ENCODE data around the gene PCYOX1L.
"Not testable (repeated sequence)": the region's sequence is repeated elsewhere in the genome, so short reads cannot be mapped to it uniquely, and the experiment has no call there.

PCYOX1L gene

DNA sequence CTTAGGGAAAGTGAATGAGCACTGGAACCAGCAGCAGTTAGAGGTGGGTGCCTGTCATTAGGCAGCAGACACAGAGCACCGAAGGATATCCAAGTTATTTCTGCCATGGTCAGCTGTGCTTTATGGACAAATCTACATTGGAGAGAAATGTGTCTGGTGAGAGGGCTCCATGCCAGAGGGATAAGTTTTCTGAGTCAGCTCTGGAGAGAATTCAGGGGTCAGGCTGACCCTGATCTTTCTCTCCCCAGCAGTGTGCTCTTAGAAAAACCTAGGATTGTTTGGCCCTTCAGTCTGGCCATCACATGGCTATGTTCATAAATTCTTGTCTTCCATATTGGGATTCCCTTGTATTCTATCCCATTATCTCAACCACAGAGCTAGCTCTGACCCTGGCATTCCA, 30.1 kb downstream of the PCYOX1L start:
- DNase-seq = no peak

DNA sequence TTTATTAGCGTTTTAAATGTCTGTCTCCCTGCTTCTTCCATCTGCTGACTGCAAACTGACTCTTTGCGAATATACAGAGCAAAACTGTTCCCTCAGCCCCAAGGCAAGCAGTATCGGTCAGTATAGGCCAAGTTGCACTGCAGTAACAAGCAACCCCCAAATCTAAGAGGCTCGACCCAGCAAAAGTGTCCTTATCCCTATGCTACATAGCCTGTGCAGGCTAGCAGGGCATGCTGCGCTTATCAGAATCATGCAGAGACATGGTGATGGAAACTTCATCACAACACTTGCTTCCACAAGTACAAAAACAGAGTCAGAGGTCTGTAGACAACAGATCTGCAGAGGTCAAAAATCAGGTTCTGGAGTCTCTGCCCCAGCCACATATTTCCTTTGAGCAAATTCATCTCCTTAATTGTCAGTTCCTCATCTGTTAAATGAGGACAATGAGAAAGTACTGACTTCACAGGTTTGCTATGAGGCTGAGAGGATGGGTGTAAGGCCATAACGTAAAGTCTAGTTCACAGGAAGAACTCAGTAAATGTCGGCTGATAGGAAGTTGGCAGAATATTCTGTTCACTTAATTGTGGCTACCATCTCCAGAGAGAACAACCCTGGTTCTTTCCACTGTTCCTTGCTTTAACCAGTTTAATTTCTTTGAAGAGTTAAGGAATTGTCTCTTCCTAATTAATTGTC, 30.8 kb downstream of the PCYOX1L start:
- no peak for DNase-seq

DNA sequence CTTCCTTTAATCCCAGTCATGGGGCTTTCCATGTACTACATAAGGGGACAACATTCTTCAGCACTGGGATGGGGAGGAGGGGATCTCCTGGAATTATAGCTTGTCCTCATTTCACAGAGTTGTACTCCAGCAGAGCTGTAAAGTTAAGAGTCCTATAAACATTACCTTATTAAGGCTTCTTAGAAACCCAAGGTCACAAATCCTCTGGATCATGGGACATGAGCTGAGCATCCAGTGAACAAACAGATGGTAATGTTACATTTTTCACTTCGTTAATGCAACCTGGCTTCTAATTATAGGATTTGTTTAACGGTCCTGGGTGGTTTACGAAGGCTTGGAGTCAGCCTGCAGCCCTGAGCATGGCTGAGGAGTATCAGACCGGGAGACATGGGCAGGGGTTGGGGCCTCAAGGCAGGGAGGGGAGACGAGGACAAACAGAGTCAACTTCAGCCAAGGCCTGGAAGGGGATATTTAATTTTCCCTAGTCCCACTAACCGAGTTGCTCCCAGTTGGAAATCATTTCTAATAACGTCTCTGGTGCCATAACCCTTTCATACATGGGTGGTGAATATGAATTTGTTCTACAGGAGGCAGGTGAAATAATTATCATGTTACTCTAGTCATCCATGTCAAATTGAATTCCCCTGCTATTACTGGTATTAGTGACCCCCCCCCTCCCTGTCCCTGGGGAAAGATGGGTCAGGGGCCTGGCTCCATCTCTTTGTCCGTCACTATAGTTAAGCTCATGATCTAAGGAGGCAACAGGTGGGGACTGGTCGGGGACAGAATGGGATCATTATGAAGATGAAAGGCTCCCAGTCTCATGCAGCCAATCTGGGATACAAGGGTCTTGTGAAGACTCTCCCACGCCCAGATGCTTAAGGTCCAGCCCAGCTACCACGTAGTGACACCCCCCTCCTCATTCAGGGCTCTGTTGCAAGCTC, 32.0 kb downstream of the PCYOX1L start:
- no peak for DNase-seq

DNA sequence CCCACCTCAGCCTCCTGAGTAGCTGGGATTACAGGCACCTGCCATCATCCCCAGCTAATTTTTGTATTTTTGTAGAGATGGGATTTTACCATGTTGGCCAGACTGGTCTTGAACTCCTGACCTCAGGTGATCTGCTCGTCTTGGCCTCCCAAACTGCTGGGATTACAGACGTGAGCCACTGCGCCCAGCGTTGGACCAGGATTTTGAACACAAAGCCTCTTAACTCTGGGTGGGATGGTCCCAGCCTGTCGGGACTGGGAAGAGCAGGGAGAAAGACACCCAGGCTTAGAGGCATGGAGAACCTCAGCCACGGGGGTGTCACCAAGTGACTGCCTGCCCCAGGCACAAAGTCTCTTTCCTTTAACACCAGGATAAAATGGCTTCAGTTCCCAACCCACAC, 33.2 kb downstream of the PCYOX1L start:
- not testable (repeated sequence) for DNase-seq

DNA sequence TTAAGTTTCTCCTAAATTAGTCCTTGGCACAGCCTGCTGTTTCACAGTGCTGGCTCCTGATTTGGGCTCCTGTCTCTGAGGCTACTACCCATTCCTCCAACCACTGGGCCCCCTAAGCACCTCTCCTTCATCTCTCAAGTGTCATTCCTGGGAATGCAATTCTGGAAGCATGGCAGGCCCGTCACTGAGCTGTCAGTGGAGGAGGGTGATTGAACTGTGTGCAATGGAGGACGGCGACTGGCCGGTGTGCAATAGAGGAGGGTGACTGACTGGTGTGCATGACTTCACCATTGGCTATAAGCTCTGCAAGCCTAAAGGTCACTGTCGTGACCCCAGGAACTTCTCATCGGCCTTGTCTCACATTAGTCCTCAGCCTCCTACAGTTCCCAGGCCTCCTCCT, 33.7 kb downstream of the PCYOX1L start:
- no peak for DNase-seq

DNA sequence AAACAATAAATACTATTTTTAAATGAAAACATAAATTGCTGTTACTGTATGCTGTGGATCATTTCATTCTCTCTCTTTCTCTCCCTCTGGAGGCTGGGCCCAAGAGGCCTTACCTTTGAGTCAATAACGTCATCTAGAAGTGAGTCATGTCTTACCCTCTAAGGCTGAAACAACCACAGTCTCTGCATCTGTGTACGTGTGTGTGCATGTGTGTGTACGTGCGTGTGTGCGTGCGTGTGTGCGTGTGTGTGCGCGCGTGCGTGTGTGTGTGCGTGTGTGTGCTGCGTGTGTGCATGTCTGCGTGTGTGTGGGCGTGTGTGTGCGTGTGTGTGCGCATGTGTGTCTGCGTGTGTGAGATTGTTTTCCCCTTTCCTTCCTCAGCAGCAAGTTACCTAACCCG, 34.9 kb downstream of the PCYOX1L start:
- DNase-seq = no peak

DNA sequence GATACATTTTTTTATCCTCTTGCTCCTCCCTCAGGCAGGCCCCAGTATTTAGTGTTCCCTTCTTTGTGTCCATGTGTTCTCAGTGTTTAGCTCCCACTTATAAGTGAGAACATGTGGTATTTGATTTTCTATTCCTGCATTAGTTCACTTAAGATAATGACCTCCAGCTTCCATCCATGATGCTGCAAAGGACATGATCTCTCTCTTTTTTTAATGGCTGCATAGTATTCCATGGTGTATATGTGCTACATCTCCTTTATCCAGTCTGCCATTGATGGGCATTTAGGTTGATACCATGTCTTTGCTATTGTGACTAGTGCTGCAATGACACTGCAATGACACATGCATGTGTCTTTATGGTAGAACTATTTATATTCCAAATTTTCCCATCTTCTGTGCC, 37.1 kb downstream of the PCYOX1L start:
- not testable (repeated sequence) for DNase-seq

DNA sequence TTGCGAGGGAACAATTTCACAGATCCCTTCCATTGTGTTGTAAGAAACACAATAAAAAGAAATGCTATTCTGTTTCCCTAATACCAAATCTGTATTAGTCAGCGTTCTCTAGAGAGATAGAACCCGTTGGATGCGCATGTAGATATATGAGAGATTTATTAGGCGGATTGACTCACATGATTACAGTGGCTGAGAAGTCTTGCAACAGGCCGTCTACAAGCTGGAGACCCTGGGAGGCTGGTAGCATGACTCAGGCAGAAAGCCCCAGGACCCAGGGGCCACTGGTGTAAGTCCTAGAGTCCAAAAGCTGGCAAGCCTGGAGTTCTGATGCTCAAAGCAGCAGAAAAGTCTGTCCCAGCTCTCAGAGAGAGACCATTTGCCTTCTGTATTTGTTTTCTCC, 39.7 kb downstream of the PCYOX1L start:
- DNase-seq = no peak

DNA sequence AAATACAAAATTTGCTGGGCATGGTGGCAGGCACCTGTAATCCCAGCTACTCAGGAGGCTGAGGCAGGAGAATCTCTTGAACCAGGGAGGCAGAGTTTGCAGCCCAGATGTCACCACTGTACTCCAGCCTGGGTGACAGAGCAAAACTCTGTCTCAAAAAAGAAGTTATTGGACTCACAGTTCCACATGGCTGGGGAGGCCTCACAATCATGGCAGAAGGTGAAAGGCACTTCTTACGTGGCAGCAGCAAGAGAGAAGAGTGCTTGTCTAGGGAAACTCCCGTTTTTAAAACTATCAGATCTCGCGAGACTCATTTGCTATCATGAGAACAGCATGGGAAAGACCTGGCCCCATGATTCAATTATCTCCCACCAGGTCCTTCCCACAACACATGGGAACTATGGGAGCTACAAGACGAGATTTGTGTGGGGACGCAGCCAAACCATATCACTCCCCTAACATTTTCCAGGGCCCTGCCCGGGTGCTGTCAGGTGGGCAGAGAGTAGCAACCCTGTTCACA, 41.0 kb downstream of the PCYOX1L start:
- DNase-seq = not testable (repeated sequence)

DNA sequence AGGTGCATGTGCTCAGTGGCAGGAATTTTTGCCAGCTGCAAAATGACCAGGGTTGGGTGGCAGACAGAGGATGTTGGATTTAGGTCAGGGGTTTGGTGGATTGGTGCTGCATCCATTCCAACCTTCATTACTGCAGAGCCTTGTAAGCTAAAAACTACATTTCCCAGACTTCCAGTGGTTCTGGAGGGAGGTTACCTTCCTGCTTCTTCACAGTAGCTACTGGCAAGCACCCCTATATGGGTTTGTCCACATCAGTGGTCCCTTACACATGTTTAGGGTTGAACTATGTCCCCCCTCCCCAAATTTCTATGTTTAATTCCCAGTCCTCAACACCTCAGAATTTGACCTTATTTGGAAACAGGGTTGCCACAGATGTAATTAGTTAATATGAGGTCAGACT, 41.9 kb downstream of the PCYOX1L start:
- no peak for DNase-seq

DNA sequence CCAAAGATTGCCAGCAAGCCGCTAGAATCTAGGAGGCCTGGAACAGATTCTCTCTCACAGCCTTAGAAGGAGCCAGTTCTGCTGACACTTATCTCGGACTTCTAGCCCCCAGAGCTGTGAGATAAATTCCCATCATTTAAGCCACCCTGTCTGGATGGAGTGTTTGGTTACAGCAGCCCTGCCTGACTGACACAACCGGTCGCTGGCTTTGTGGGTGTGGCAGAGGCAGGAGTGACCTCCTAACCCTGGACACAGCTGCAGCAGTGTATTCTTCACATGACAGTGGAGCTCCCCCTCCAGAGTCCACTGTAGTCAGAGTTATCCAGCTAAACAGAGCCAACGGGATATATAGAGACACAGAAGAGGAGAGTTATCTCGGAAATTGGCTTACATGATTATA, 42.5 kb downstream of the PCYOX1L start:
- DNase-seq = no peak

DNA sequence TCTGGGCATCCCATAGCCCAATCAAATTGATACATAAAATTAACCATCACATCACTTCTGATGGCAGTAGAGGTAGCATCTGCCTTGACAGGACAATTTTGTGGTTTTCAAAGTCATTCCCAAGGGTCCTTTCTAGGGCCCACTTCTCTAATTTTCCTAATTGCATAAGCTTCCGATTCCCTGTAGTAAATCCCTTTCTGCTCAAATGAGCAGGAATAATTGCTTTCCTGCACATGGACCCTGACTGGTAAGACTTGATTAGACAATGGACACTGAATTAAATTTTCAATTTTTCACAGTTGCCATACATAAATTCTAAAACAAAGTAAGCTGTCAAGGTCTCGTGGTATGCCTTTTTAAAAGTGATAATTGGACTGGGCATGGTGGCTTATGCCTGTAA, 43.2 kb downstream of the PCYOX1L start:
- DNase-seq = no peak

DNA sequence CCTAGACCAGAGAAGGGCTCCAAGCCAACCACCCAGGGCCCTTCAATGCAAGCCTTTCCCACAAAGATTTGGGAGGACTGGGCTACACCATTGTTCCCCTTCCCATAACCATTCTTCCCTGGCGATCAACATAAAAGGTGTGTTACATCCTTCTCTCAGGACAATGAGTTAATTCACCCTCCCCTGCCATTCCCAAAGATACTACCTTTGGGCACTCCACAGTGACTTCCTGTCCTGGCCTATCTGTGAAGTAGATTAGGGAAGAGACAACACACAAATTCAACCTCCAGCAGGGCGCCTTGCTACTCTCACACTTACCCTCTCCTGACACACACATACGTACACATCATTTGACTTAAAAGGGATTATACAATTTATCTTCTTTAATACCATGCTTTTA, 44.4 kb downstream of the PCYOX1L start:
- no peak for DNase-seq

DNA sequence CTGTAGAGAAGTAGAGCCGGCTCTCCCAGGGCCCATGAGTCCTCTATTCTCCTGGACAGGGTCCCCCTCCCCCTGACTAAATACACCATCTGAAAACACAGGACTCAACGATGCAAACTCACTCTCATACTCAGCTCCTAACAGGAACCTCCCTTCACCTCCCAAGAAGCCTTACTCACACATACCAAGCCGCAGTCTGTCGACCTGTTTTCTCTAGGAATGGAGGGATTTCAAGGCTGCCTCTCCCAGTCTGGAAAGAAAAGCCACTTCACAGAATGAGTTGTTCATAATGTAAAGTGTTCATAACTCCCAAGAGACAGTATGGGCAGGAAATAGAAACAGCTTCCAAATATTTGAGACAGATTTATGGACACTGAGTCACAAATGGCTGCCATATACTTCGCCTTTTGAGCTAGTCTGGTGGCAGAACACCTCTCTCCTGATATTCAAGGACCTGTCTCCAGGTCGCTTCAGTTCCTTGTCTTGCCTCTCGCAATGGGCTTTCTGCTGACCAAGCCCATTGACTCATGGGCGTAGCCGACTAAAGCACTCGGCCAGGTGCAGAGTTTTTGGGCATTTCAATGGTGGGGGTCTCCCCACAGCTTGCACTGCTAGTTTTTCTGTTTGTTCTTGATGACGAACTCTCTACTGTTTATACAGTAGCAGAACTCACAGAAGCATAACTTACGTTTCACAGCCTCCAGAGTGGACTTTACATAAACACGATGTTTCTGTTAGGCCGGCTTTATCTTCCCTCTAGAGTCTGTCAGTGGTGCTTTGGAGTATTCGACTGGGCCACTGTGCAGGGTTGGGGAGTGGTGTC, 46.3 kb downstream of the PCYOX1L start:
- DNase-seq = no peak

DNA sequence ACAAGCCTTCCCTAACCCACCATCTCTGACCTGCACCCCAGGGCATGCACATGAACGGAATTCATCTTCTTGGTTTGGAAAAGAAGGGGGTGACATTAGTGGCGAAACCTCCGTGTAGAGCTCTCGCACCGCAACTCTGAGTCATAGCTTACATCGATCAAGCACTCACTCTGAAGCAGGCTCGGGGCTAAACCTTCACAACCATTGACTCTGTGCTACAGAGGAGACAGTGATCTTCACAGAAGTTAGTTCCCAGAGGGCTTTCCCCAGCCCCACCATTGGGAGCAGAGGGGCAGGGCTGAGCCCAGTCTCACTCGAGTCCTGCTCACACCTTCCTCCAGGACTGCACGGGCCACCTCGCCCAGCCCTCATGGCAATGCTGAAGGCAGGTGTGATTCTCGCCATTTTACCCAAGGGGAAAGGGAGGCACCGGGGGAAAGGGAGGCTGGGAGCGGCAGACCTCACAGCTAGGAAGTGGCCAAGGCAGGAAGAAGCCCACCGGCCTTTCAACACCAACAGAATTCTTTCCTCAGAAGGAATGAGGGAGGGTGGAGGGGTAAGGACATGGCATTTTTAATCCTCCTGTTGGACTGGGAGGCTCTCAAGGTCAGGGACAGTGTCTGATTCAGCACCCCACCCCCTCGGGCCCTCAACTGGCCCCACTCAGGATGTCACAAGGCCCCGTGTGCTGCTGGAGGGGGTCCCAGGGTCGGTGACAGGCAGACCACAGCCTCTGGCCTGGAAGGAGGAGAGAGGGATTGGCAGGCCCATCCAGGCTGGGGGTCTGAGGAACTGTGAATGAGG, 47.1 kb downstream of the PCYOX1L start:
- no peak for DNase-seq

DNA sequence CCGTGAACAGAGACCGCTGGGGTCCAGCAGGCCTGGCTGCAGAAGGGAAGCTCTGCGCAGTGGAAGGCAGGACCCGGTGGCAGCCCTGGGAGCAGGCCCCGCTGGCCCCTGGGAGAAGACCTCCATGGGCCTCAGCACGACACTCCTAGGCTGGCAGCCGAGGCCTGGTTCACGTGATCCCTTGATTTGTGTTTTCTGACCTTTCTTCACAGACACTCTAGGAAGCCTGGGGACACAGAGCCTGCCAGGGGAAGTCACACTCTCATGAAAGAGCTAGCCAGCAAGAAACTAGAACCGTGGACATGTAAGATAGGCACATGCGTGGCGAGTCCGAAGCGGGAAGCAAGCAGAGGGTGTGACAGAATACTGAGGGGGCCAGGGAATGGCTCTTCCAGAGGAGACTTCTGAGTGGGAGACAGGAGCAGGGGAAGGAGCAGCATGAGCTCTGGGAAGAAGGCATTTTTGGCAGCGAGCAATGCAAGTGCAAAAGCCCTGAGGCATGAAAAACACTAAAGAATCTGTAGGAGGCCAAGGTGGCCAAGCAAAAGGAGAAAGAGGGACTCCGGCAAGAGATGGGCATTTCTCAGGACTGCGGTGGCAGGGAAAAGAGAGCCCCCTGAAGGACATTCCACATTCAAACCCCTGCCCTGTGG, 47.8 kb downstream of the PCYOX1L start:
- no peak for DNase-seq

DNA sequence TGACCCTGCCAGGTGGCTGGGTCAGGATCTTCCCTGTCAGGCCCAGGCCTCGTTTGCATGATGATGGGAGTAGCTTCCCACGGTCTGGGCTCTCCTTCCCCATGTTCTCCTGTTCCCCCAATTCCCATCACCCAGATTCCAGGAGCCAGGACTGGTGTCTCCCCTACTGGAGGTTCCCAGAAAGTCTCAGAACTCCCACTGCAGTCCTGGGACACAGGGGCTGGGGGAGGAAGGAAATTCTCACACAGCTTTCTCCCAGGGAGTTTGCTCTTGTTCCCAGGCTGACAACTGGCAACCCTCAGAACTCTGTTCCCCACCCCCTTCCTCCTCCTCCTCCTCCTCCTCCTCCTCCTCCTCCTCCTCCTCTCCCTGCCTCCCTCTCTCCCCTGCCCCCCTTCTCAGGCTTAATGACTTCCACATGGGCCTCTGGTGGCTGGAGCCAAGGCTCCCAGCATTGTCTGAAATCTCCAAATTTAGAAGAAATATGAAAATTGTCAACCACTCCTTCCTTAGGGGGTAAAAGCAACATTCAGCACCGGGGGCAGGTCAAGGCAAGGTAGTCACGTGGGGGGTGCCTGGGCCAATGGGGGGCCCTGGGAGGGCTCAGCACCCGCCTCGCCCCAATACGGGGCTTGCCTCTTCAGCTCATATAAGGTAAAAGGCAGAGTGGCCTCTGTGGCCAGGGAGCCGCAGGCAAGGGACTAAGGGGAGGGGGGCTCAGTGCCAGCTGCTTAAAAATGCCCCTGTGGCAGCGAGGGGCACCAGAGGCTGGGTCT, 48.5 kb downstream of the PCYOX1L start:
- no peak for DNase-seq

DNA sequence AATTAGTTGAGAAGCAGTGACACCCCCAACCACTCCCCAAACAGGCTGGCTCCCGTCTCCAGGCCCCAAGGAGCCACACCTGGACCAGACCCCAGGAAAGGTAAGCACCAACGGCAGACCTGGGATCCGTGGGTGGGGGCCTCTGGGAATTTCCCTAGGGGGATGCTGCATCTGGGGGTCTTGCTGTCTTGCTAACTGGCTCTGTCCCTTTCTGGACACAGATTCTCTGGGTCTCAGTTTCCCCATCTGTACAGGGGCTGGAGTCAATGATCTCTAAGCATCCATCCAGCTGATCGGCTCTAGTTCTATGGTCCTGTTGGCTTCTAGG, 49.1 kb downstream of the PCYOX1L start:
- DNase-seq = no peak

DNA sequence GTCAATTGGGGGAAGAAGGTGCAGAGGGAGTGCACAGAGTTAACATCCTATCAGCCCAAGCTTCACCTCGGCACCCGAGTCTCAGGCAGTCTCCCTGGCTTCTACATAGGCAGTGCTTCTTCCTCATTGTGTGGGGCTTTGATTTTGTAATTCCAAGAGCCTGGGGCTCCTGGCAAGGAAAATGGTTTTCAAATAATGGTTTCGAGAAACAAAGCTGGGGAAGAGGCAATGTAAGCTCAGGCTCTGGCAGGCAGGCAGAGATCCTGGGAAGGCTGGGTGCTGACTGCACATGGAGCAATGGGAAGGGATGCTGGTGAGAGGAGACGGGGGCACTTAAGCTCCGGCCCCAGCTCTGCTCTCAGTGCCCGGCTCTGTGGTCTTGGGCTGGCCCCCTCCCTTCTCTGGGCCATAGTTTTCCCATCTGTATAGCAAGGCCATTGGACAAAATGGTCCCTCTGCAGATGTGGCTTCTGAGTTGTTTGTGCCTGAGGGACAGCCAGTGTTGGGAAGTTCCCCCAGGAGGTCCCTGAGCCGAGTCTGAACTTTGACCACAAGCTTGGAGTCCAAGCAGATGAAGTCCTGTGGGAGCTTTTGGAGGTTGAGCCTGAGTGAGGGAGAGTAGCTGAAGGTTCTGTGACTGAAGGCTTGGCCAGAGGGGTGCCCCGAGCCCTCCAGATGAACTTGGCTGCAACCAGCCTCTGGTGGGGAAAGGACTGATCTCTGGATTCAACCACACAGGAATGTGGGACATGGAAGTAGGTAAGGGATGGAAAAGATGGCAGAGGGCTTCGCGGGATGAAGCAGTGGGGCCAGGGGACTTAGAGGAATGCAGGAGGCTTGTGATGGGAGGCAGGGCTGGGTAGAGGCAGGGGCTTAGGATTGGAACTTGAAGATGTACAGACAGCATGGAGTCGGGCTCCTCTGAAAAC, 49.7 kb downstream of the PCYOX1L start:
- no peak for DNase-seq

All from activated naive CD4-positive, alpha-beta T cell (primary cell).